Hepatocyte (in vitro differentiated cells): ENCODE measurements around the gene TBX3.

Experiments
- CTCF ChIP-seq: fragments of 200-600 bp; sonication (generic); IDR thresholded peaks from 2 replicates; pipeline ENCODE4 v1.5.1; 2016; ENCODE audit warnings: antibody characterized with exemption, mild to moderate bottlenecking; ENCODE audit not compliant: poor library complexity
- EZH2 ChIP-seq: fragments of 200-600 bp; sonication (generic); IDR thresholded peaks from 2 replicates; pipeline ENCODE4 v1.6.1; 2016; ENCODE audit warnings: antibody characterized with exemption, mild to moderate bottlenecking, borderline replicate concordance

- no peak for TF ChIP-seq CTCF
- TF ChIP-seq EZH2, result no peak
These were observed 25.1 kb upstream of the TBX3 start for GRCh38 chr12:114709112-114709511.
